Transverse colon (tissue), 4 donors: Measurements from ENCODE around the gene MOB1A.

Experiments used
- POLR2AphosphoS5 ChIP-seq, 3 donors: sonication (generic); formaldehyde crosslinking; IDR thresholded peaks; one replicate each; pipeline ENCODE4 v1.6.1; 2016; ENCODE audit warnings: antibody characterized with exemption in 3 of 3
- TF ChIP-seq, protein P1 (sequence below), 5 experiments: fragments of 200-600 bp in 3 of 5; fragments of 450-650 bp in 2 of 5; sonication (generic) in 3 of 5; IDR thresholded peaks; 1 replicate in 2 of 5; 2 replicates in 3 of 5; pipeline ENCODE4 v1.5.1; 2016 to 2017; ENCODE audit warnings: antibody characterized with exemption in 5 of 5, inconsistent platforms in 3 of 5, mild to moderate bottlenecking in 2 of 5, moderate library complexity in 1 of 5

DNA sequence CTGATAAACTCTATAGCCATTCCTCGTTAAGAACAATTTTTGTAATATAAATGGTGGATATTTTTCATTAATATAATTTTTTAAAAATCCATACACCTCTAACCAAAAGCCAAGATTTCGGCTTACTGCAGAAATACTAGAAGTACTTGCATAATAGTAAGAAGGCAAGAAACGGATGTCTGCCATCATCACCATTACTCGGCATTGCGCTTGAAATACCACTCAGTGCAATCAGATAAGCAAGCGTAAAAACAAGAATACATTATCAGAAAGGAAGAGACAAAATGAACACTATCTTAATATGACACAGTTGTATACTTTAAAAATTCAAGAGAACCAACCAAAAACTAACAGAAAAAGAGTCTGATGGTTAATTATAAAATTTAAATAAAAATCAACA lies 15.7 kb downstream of the MOB1A start:
- TF ChIP-seq, protein P1, sequence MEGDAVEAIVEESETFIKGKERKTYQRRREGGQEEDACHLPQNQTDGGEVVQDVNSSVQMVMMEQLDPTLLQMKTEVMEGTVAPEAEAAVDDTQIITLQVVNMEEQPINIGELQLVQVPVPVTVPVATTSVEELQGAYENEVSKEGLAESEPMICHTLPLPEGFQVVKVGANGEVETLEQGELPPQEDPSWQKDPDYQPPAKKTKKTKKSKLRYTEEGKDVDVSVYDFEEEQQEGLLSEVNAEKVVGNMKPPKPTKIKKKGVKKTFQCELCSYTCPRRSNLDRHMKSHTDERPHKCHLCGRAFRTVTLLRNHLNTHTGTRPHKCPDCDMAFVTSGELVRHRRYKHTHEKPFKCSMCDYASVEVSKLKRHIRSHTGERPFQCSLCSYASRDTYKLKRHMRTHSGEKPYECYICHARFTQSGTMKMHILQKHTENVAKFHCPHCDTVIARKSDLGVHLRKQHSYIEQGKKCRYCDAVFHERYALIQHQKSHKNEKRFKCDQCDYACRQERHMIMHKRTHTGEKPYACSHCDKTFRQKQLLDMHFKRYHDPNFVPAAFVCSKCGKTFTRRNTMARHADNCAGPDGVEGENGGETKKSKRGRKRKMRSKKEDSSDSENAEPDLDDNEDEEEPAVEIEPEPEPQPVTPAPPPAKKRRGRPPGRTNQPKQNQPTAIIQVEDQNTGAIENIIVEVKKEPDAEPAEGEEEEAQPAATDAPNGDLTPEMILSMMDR (IDR thresholded peaks at IDR 0.05): no peak
- TF ChIP-seq POLR2AphosphoS5 (IDR thresholded peaks at IDR 0.05): no peak
